Astrocyte (in vitro differentiated cells and primary cell): ENCODE results near the gene ST8SIA6. TPM values are rescaled to one million over a fixed set of nuclear protein-coding genes. Genes with fewer than 3 reads are reported as not detected.

Experiments
- DNase-seq: peaks from one replicate; pipeline ENCODE4 v3.0.0-alpha.2; 2010; ENCODE audit warnings: low read depth
- FAIRE-seq: peaks from 2 replicates; lab custom pipeline; 2011; peaks lifted over from hg19 to GRCh38; lab: Jason Lieb, UNC
- H2AFZ ChIP-seq: 2 replicates; pipeline ENCODE4 v1.6.0; 2012; ENCODE audit warnings: low read depth, low read length, inconsistent platforms
- H3K27ac ChIP-seq: 2 replicates; pipeline ENCODE4 v1.5.1; 2011; ENCODE audit warnings: low read depth, low read length, inconsistent platforms
- H3K27me3 ChIP-seq: 2 replicates; pipeline ENCODE4 v1.6.0; 2011; ENCODE audit warnings: low read length, inconsistent platforms; ENCODE audit not compliant: insufficient read depth
- H3K36me3 ChIP-seq: 2 replicates; pipeline ENCODE4 v1.5.1; 2011; ENCODE audit warnings: low read length, inconsistent platforms; ENCODE audit not compliant: insufficient read depth
- H3K4me1 ChIP-seq: 2 replicates; pipeline ENCODE4 v1.5.1; 2011; ENCODE audit warnings: low read length, inconsistent platforms; ENCODE audit not compliant: insufficient read depth
- H3K4me2 ChIP-seq: 2 replicates; pipeline ENCODE4 v1.6.0; 2012; ENCODE audit warnings: low read length, inconsistent platforms
- H3K4me3 ChIP-seq: 2 replicates; pipeline ENCODE4 v1.5.1; 2011; ENCODE audit warnings: low read depth, mild to moderate bottlenecking, low read length, inconsistent platforms; ENCODE audit not compliant: insufficient read depth
- H3K79me2 ChIP-seq: 2 replicates; pipeline ENCODE4 v1.6.0; 2012; ENCODE audit warnings: mild to moderate bottlenecking, low read length, inconsistent platforms; ENCODE audit not compliant: insufficient read depth
- H3K9ac ChIP-seq: 2 replicates; pipeline ENCODE4 v1.6.0; 2012; ENCODE audit warnings: mild to moderate bottlenecking, low read length, inconsistent platforms
- H3K9me3 ChIP-seq: 2 replicates; pipeline ENCODE4 v1.5.1; 2012; ENCODE audit warnings: low read depth, mild to moderate bottlenecking, low read length, inconsistent platforms; ENCODE audit not compliant: insufficient read depth
- H4K20me1 ChIP-seq: 2 replicates; pipeline ENCODE4 v1.6.0; 2012; ENCODE audit warnings: low read length, inconsistent platforms; ENCODE audit not compliant: insufficient read depth
- H3K27ac Mint-ChIP-seq: one replicate; pipeline ENCODE4 v1.8.0; 2021; ENCODE audit warnings: mild to moderate bottlenecking, mixed read lengths; ENCODE audit not compliant: unreplicated experiment
- H3K27me3 Mint-ChIP-seq: one replicate; pipeline ENCODE4 v1.8.0; 2021; ENCODE audit warnings: low read depth, mixed read lengths; ENCODE audit not compliant: unreplicated experiment
- H3K36me3 Mint-ChIP-seq: one replicate; pipeline ENCODE4 v1.8.0; 2021; ENCODE audit warnings: low read depth, mixed read lengths; ENCODE audit not compliant: unreplicated experiment
- H3K4me1 Mint-ChIP-seq: one replicate; pipeline ENCODE4 v1.8.0; 2021; ENCODE audit warnings: low read depth, mixed read lengths; ENCODE audit not compliant: unreplicated experiment
- H3K4me3 Mint-ChIP-seq: one replicate; pipeline ENCODE4 v1.8.0; 2021; ENCODE audit warnings: mild to moderate bottlenecking, moderate library complexity, mixed read lengths; ENCODE audit not compliant: unreplicated experiment
- H3K9me3 Mint-ChIP-seq: one replicate; pipeline ENCODE4 v1.8.0; 2021; ENCODE audit warnings: mild to moderate bottlenecking, mixed read lengths; ENCODE audit not compliant: unreplicated experiment
- CTCF ChIP-seq: IDR thresholded peaks from 2 replicates; pipeline ENCODE4 v1.5.1; 2011; ENCODE audit warnings: low read depth, mild to moderate bottlenecking, inconsistent platforms, low read length, moderate library complexity; ENCODE audit not compliant: insufficient read depth
- EZH2 ChIP-seq: IDR thresholded peaks from 2 replicates; pipeline ENCODE4 v1.6.1; 2012; ENCODE audit warnings: mild to moderate bottlenecking, low read length, inconsistent platforms; ENCODE audit not compliant: insufficient read depth
- total RNA-seq: library from RNA; stranded (reverse); gene quantifications from 2 replicates; pipeline ENCODE4 v1.2.1, GENCODE V29; 2021

The ST8SIA6 gene
- total RNA-seq, 1 donor from 2014 or later, result not detected

- Histone ChIP-seq H3K27me3 (peaks cover 14% of the 10 kb centered on the region), H3K79me2 (no peaks in the 10 kb centered on the region), H3K4me3 (no peak overlapping the region), H3K27ac (no peak overlapping the region), H3K4me2 (no peak overlapping the region), H3K9ac (no peak overlapping the region), H3K9me3 (no peaks in the 10 kb centered on the region), H2AFZ (no peak overlapping the region), H3K36me3 (no peaks in the 10 kb centered on the region), H3K4me1 (no peaks in the 10 kb centered on the region), H4K20me1 (no peaks in the 10 kb centered on the region)
- H3K36me3 Mint-ChIP-seq, result peaks cover under 1% of the 10 kb centered on the region
- FAIRE-seq (no peak), DNase-seq (no peak)
- no peak overlapping the region for H3K4me3 Mint-ChIP-seq
- H3K4me1 Mint-ChIP-seq, result no peaks in the 10 kb centered on the region
- TF ChIP-seq CTCF, result no peak
- no peak for TF ChIP-seq EZH2
- H3K9me3 Mint-ChIP-seq, result peaks cover 9% of the 10 kb centered on the region
- no peak overlapping the region for H3K27ac Mint-ChIP-seq
- H3K27me3 Mint-ChIP-seq, result peaks cover 5% of the 10 kb centered on the region
Measured at GRCh38 chr10:17286562-17287550, 167.5 kb downstream of the ST8SIA6 start.

GRCh38 chr10:17282311-17282710, 172.1 kb downstream of the ST8SIA6 start:
- Histone ChIP-seq H3K27me3 (peaks cover 2% of the 10 kb centered on the region), H3K9ac (no peak overlapping the region), H3K4me2 (no peak overlapping the region), H3K4me1 (no peaks in the 10 kb centered on the region), H4K20me1 (no peaks in the 10 kb centered on the region), H3K27ac (no peak overlapping the region), H3K4me3 (no peak overlapping the region), H3K79me2 (no peaks in the 10 kb centered on the region), H3K36me3 (no peaks in the 10 kb centered on the region), H3K9me3 (no peaks in the 10 kb centered on the region), H2AFZ (no peak overlapping the region)
- DNase-seq, result no peak
- Mint-ChIP-seq H3K4me1 (no peaks in the 10 kb centered on the region), H3K36me3 (peaks cover 5% of the 10 kb centered on the region), H3K27ac (no peak overlapping the region), H3K4me3 (no peak overlapping the region), H3K9me3 (peaks cover 18% of the 10 kb centered on the region), H3K27me3 (peaks cover under 1% of the 10 kb centered on the region)
- TF ChIP-seq EZH2, result no peak
- no peak for TF ChIP-seq CTCF
- no peak for FAIRE-seq
